GM18517 (cell line): ENCODE data around the gene PODNL1.

ENCODE experiments used
- ATAC-seq: cut with Tn5 transposase; IDR thresholded peaks from one replicate; pipeline ENCODE4 v1.9.1; 2021; ENCODE audit warnings: mild to moderate bottlenecking, moderate library complexity; ENCODE audit not compliant: unreplicated experiment

PODNL1 gene

GRCh38 chr19:13899912-13900584, 38.2 kb downstream of the PODNL1 start:
- no peak for ATAC-seq

GRCh38 chr19:13899393-13899792, 38.8 kb downstream of the PODNL1 start:
- no peak for ATAC-seq

- no peak for ATAC-seq
Measured at GRCh38 chr19:13896227-13896626, 42.0 kb downstream of the PODNL1 start.

- no peak for ATAC-seq
Measured at GRCh38 chr19:13894552-13894951, 43.7 kb downstream of the PODNL1 start.

- ATAC-seq, result no peak
Measured at GRCh38 chr19:13892870-13893269, 45.3 kb downstream of the PODNL1 start.

GRCh38 chr19:13890136-13890535, 48.1 kb downstream of the PODNL1 start:
- ATAC-seq, result no peak

- no peak for ATAC-seq
Measured at GRCh38 chr19:13888281-13888680, 49.9 kb downstream of the PODNL1 start.

GRCh38 chr19:13887517-13887916, 50.7 kb downstream of the PODNL1 start:
- no peak for ATAC-seq

GRCh38 chr19:13887018-13887436, 51.2 kb downstream of the PODNL1 start:
- no peak for ATAC-seq

GRCh38 chr19:13885826-13886365, 52.3 kb downstream of the PODNL1 start:
- ATAC-seq, result no peak

- ATAC-seq, result no peak
Measured at GRCh38 chr19:13884726-13885591, 53.3 kb downstream of the PODNL1 start.

- no peak for ATAC-seq
Measured at GRCh38 chr19:13883516-13884064, 54.6 kb downstream of the PODNL1 start.

GRCh38 chr19:13882836-13883235, 55.4 kb downstream of the PODNL1 start:
- no peak for ATAC-seq

GRCh38 chr19:13882419-13882795, 55.8 kb downstream of the PODNL1 start:
- no peak for ATAC-seq

- ATAC-seq, result no peak
Measured at GRCh38 chr19:13881692-13882418, 56.4 kb downstream of the PODNL1 start.

GRCh38 chr19:13881251-13881691, 56.9 kb downstream of the PODNL1 start:
- no peak for ATAC-seq
